Left lung (tissue), 10 donors: ENCODE results near the gene RNF126. TPM values are rescaled to one million over a fixed set of nuclear protein-coding genes. Genes with fewer than 3 reads are reported as not detected.

Source experiments
- ATAC-seq: fragments of 200-7000 bp; cut with Tn5 transposase; one replicate; pipeline ENCODE4 v1.9.1; 2020; ENCODE audit warnings: moderate library complexity
- DNase-seq, 4 donors: peaks; one replicate each; pipeline ENCODE4 v3.0.0-alpha.2; 2013 to 2020
- H3K27ac ChIP-seq, 2 donors: fragments of 200-600 bp; sonication (generic) in 1 of 2; one replicate each; pipeline versions ENCODE4 v1.5.0 to v1.8.0; 2020 to 2021
- H3K27me3 ChIP-seq, 2 donors: fragments of 200-600 bp; sonication (generic) in 1 of 2; one replicate each; pipeline versions ENCODE4 v1.5.0 to v1.8.0; 2020 to 2021
- H3K36me3 ChIP-seq, 2 donors: fragments of 200-600 bp; sonication (generic) in 1 of 2; one replicate each; pipeline versions ENCODE4 v1.5.0 to v1.8.0; 2020 to 2021
- H3K4me1 ChIP-seq, 2 donors: fragments of 200-600 bp; one replicate each; pipeline ENCODE4 v1.8.0; 2021
- H3K4me3 ChIP-seq, 2 donors: fragments of 200-600 bp; sonication (generic) in 1 of 2; one replicate each; pipeline versions ENCODE4 v1.5.0 to v1.8.0; 2020 to 2021; ENCODE audit warnings: mild to moderate bottlenecking in 1 of 2
- H3K9me3 ChIP-seq, 2 donors: fragments of 200-600 bp; sonication (generic) in 1 of 2; one replicate each; pipeline versions ENCODE4 v1.5.0 to v1.8.0; 2020 to 2021
- CTCF ChIP-seq, 2 donors: fragments of 200-600 bp; sonication (generic) in 1 of 2; IDR thresholded peaks; one replicate each; pipeline versions ENCODE4 v1.5.0 to v1.8.0; 2021; ENCODE audit warnings: antibody characterized with exemption in 2 of 2
- intact Hi-C, 2 donors: fragments of 100-400 bp; cut with DNase I; formaldehyde crosslinking; loops; one replicate each; pipeline versions ENCODE4 v1.11.2 to v1.14.2; 2022
- polyA plus RNA-seq, 6 donors: library from polyadenylated mRNA; unstranded; fragments of 120-200 nt; gene quantifications; one replicate each; pipeline ENCODE4 v1.2.1, GENCODE V29; 2013; ENCODE audit not compliant: insufficient read length in 6 of 6
- total RNA-seq, 2 donors: library from RNA; stranded (reverse); fragmentation: NEBNext Ultra II Directional; extraction: Animal tissue kit (Norgen Biotek cat#: 25700); gene quantifications; one replicate each; pipeline ENCODE4 v1.2.1, GENCODE V29; 2021
- donor health status: DM: no; HTN: yes; CAD: no.
- donor health status: DM: no; HTN: no; CAD: no.

The RNF126 gene
- total and polyA plus RNA-seq, 8 donors = 15.4 to 34.0 (median 23.1) TPM

DNA sequence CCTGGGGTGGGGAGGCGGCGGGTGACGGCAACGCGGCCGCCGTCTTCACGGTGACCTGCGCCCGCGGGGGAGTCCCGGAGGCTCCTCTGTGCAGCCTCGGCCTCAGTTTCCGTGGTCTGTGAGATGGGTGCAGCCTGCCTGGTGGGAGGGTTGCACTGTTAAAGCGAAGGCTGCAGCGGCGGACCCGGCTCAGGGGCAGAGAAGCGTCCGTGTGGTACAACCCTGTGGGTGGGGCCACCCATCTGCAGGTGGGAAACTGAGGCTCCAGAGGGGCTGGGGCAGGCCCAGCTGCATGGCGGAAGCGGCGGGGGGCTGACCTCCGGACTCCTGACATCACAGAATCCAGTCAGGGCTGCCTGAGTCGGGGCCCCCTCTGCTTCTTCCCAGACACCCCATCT, 22.9 kb downstream of the RNF126 start:
- DNase-seq = no peak
- Histone ChIP-seq H3K4me3 (peak overlapping the region; percentile 17 to 34), H3K9me3 (no peaks in the 10 kb centered on the region), H3K27me3 (peaks cover 0 to 21% of the 10 kb centered on the region in 2 donors), H3K36me3 (peaks cover 0 to 19% of the 10 kb centered on the region in 2 donors), H3K4me1 (peaks cover 7 to 16% of the 10 kb centered on the region in 2 donors), H3K27ac (no peak overlapping the region)
- intact Hi-C loops = no loop called here
- no peak for TF ChIP-seq CTCF (IDR thresholded peaks at IDR 0.05)
- no peak for ATAC-seq

GRCh38 chr19:639253-640160, 23.5 kb downstream of the RNF126 start, which contains the start of gene FGF22:
Gene FGF22, plus strand, starts transcription at chr19:639879. Its CDS starts 47 bp downstream, at chr19:639926.
- no peak within 1 kb of the TSS for H3K27ac ChIP-seq
- H3K4me1 ChIP-seq = peaks cover 8 to 18% of the 10 kb centered on the region in 2 donors
- DNase-seq = peak; percentile 62 to 95 (median 88)
- TF ChIP-seq CTCF (IDR thresholded peaks at IDR 0.05) = no peak
- no peaks in the 10 kb centered on the region for H3K9me3 ChIP-seq
- peaks cover 0 to 12% of the 10 kb centered on the region in 2 donors for H3K36me3 ChIP-seq
- ATAC-seq = peak; percentile 96
- peak within 1 kb of the TSS; percentile 18 to 34 for H3K4me3 ChIP-seq
- peaks cover 0 to 21% of the 10 kb centered on the region in 2 donors for H3K27me3 ChIP-seq
- intact Hi-C loops = no loop called here

GRCh38 chr19:638906-639252, 24.1 kb downstream of the RNF126 start:
- Histone ChIP-seq H3K27me3 (peaks cover 0 to 21% of the 10 kb centered on the region in 2 donors), H3K9me3 (no peaks in the 10 kb centered on the region), H3K27ac (no peak overlapping the region), H3K4me1 (peaks cover 14 to 24% of the 10 kb centered on the region in 2 donors), H3K4me3 (peak overlapping the region; percentile 18 to 34), H3K36me3 (peaks cover 0 to 6% of the 10 kb centered on the region in 2 donors)
- no peak for DNase-seq
- intact Hi-C loops = no loop called here
- no peak for TF ChIP-seq CTCF (IDR thresholded peaks at IDR 0.05)
- no peak for ATAC-seq

- no peaks in the 10 kb centered on the region for H3K9me3 ChIP-seq
- no peak overlapping the region for H3K4me3 ChIP-seq
- H3K27ac ChIP-seq = no peak overlapping the region
- DNase-seq (no peak), ATAC-seq (no peak)
- H3K36me3 ChIP-seq = peaks cover 0 to 8% of the 10 kb centered on the region in 2 donors
- intact Hi-C loops = no loop called here
- peaks cover 20 to 40% of the 10 kb centered on the region in 2 donors for H3K4me1 ChIP-seq
- TF ChIP-seq CTCF (IDR thresholded peaks at IDR 0.05) = no peak
- peaks cover 0 to 17% of the 10 kb centered on the region in 2 donors for H3K27me3 ChIP-seq
Observed at GRCh38 chr19:634975-635652, 27.9 kb downstream of the RNF126 start.
